ENCODE measurements around the gene XPR1. TPM values are rescaled to one million over a fixed set of nuclear protein-coding genes. Genes with fewer than 3 reads are reported as not detected.

The XPR1 gene
- total RNA-seq, 1 experiment from 2014 or later: 39.7 TPM

- POLR2A ChIA-PET: interaction anchor here (3.1 kb wide), 1 partner anchor 9 kb away, joined by 10 read pairs; no protein-coding TSS in a partner anchor
- Mint-ChIP-seq H3K27me3 (ENCODE audit: insufficient read depth, unreplicated experiment) (no peaks in the 10 kb centered on the region), H3K4me1 (ENCODE audit: insufficient read depth, unreplicated experiment) (no peaks in the 10 kb centered on the region), H3K4me3 (ENCODE audit: unreplicated experiment) (no peak overlapping the region), H3K27ac (ENCODE audit: low read depth, unreplicated experiment) (no peak overlapping the region), H3K9me3 (ENCODE audit: unreplicated experiment) (peaks cover 12% of the 10 kb centered on the region), H3K36me3 (ENCODE audit: insufficient read depth, unreplicated experiment) (peaks cover 29% of the 10 kb centered on the region)
- DNase-seq (ENCODE audit: unreplicated experiment): no peak
- intact Hi-C loops (cut with micrococcal nuclease): no loop called here
- BruUV-seq (replicated peaks): no TSS peak
- no peak for TF ChIP-seq CTCF (IDR thresholded peaks at IDR 0.05; ENCODE audit: unreplicated experiment)
- CTCF ChIA-PET: no interaction called here
Measured at GRCh38 chr1:180836449-180836848, 204.6 kb downstream of the XPR1 start.

DNA sequence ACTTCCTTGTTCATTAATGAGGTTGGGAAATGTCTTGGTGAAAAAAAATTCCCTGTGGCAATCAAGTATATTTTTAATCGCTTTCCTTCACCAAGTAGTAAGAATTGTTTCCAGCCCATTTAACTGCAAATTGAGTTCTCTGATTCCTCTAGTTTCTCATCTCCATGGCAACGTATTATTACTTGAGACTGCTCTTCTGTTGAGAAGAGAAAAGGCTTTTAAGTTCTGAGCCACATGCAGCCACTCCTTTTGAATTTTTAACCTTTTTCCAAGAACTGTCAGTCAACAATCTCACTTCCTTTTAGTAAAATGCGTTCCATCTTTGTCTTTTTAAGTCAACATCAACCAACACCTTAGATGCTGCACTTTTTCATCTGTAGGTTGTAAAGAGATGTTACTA lies 205.2 kb downstream of the XPR1 start:
- POLR2A ChIA-PET: interaction anchor here (3.1 kb wide), 1 partner anchor 10 kb away, joined by 10 read pairs; no protein-coding TSS in a partner anchor
- no TSS peak for BruUV-seq (replicated peaks)
- H3K27ac Mint-ChIP-seq (ENCODE audit: low read depth, unreplicated experiment): no peak overlapping the region
- CTCF ChIA-PET: no interaction called here
- H3K9me3 Mint-ChIP-seq (ENCODE audit: unreplicated experiment): peaks cover 12% of the 10 kb centered on the region
- intact Hi-C loops (cut with micrococcal nuclease): no loop called here
- H3K4me1 Mint-ChIP-seq (ENCODE audit: insufficient read depth, unreplicated experiment): no peaks in the 10 kb centered on the region
- H3K36me3 Mint-ChIP-seq (ENCODE audit: insufficient read depth, unreplicated experiment): peaks cover 29% of the 10 kb centered on the region
- H3K4me3 Mint-ChIP-seq (ENCODE audit: unreplicated experiment): no peak overlapping the region
- no peak for TF ChIP-seq CTCF (IDR thresholded peaks at IDR 0.05; ENCODE audit: unreplicated experiment)
- DNase-seq (ENCODE audit: unreplicated experiment): no peak
- H3K27me3 Mint-ChIP-seq (ENCODE audit: insufficient read depth, unreplicated experiment): no peaks in the 10 kb centered on the region

- intact Hi-C loops (cut with micrococcal nuclease): no loop called here
- H3K27me3 Mint-ChIP-seq (ENCODE audit: insufficient read depth, unreplicated experiment): no peaks in the 10 kb centered on the region
- H3K4me1 Mint-ChIP-seq (ENCODE audit: insufficient read depth, unreplicated experiment): no peaks in the 10 kb centered on the region
- CTCF ChIA-PET: no interaction called here
- BruUV-seq (replicated peaks): no TSS peak
- DNase-seq (ENCODE audit: unreplicated experiment): no peak
- TF ChIP-seq CTCF (IDR thresholded peaks at IDR 0.05; ENCODE audit: unreplicated experiment): no peak
- POLR2A ChIA-PET: interaction anchor here (0.6 to 3.1 kb wide), 2 partner anchors 11 to 1800 kb away, joined by 3 to 10 read pairs; no protein-coding TSS in a partner anchor
- no peak overlapping the region for H3K27ac Mint-ChIP-seq (ENCODE audit: low read depth, unreplicated experiment)
- H3K4me3 Mint-ChIP-seq (ENCODE audit: unreplicated experiment): no peak overlapping the region
- peaks cover under 1% of the 10 kb centered on the region for H3K9me3 Mint-ChIP-seq (ENCODE audit: unreplicated experiment)
- peaks cover 17% of the 10 kb centered on the region for H3K36me3 Mint-ChIP-seq (ENCODE audit: insufficient read depth, unreplicated experiment)
Measured at GRCh38 chr1:180838535-180838934, 206.7 kb downstream of the XPR1 start.

DNA sequence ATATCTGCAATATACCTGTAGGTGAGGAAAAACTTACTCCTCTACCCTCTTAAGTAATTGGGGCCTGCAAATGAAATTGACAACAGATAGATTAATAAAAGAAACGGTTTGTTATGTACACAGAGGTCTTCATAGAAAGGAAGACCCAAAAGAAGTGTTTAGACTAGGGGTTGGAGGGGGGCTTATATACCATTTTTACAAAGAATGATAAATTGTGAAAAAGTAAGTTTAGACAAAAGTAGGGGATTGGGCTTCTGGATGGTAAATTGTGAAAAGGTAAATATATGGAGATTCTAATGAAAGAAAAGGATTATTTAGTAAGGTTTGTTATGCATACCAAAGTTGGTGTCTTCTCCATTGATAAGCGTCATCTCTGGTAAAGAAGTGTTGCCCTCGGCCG lies 207.7 kb downstream of the XPR1 start:
- no peak for DNase-seq (ENCODE audit: unreplicated experiment)
- BruUV-seq (replicated peaks): no TSS peak
- H3K4me3 Mint-ChIP-seq (ENCODE audit: unreplicated experiment): no peak overlapping the region
- H3K36me3 Mint-ChIP-seq (ENCODE audit: insufficient read depth, unreplicated experiment): peaks cover 14% of the 10 kb centered on the region
- no peaks in the 10 kb centered on the region for H3K27me3 Mint-ChIP-seq (ENCODE audit: insufficient read depth, unreplicated experiment)
- TF ChIP-seq CTCF (IDR thresholded peaks at IDR 0.05; ENCODE audit: unreplicated experiment): no peak
- H3K4me1 Mint-ChIP-seq (ENCODE audit: insufficient read depth, unreplicated experiment): no peaks in the 10 kb centered on the region
- H3K27ac Mint-ChIP-seq (ENCODE audit: low read depth, unreplicated experiment): no peak overlapping the region
- intact Hi-C loops (cut with micrococcal nuclease): no loop called here
- ChIA-PET POLR2A (interaction anchor here (3.1 kb wide), 1 partner anchor 12 kb away, joined by 10 read pairs; no protein-coding TSS in a partner anchor), CTCF (interaction anchor here (0.6 to 1.0 kb wide), 2 partner anchors 9 to 245 kb away, joined by 3 to 4 read pairs; no protein-coding TSS in a partner anchor)
- no peaks in the 10 kb centered on the region for H3K9me3 Mint-ChIP-seq (ENCODE audit: unreplicated experiment)
